NCI-H748 (cell line): ENCODE measurements around the gene ABR.
"Not testable (repeated sequence)": the region's sequence is repeated elsewhere in the genome, so short reads cannot be mapped to it uniquely, and the experiment has no call there.

Source experiments
- DNase-seq: peaks from one replicate; lab custom pipeline; 2025; ENCODE audit not compliant: unreplicated experiment; lab: John Stamatoyannopoulos, UW

Gene ABR

DNA sequence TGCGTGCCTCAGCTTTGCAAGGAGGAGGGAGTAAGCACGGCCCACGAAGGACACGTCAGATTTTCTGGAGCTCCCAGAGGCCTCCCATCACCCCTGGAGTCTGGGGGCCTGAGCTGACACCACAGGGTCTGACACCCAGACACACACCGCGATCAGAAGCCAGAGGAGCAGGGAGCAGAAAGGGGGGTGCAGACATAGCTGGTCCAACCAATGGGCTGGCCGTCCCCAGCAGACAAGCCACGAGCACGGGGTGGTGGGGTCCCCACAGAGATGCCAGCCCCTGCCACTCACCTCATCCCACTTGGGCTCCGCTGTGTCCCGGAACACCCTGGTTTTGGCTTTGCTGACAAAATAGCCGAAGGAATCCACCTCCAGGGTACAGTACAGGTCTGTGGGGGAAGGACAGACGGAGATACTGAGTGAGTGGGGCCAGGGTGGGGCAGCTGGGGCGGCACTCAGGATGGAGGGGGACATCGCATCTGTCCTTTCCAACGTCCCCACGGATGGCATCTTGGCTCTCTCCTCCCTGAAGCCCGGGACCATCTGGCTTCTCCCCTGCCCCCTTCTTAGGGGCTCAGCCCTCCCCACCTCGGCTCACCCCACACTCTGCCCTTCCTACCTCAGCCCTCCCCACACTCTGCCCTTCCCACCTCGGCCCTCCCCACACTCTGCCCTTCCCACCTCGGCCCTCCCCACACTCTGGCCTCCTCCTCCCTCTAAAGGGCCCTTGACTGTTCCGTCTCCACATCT lies 129.4 kb downstream of the ABR start:
- no peak for DNase-seq

DNA sequence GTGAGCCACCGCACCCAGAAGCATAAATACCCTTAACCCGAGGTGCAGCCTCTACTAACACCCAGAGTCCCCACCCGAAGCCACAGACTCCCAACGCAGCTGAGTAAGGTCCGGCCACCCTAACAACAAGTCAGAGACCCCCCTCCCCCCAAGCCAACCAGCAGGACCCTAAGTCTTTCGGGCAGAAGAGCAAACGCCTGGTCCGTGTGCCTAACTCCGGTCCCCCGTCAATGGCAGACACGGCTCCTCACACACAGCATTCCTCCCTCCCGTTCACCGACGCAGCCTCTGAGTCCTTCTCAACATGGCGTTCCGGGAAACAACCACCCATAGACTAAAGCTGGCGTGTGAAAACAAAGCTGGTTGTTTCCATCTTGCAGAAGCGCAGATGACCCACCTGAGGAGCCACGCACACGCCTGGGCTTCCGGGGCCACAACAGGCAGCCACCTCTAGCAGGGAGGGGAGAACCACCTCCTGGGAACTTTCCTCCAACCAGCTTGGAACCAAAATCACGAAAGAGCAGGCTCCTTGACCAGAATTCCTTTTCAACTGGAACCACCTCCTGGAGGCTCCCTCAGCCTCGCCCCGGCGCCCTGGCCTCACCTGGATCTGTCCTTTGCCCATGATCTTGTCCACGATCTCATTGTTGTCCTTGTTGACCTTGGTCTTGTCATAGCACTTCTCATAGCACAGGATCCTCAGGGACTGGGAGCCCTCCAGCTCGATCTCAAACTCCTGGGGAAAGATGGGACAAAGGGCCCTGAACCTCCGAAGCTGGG lies 130.1 kb downstream of the ABR start:
- no peak for DNase-seq

DNA sequence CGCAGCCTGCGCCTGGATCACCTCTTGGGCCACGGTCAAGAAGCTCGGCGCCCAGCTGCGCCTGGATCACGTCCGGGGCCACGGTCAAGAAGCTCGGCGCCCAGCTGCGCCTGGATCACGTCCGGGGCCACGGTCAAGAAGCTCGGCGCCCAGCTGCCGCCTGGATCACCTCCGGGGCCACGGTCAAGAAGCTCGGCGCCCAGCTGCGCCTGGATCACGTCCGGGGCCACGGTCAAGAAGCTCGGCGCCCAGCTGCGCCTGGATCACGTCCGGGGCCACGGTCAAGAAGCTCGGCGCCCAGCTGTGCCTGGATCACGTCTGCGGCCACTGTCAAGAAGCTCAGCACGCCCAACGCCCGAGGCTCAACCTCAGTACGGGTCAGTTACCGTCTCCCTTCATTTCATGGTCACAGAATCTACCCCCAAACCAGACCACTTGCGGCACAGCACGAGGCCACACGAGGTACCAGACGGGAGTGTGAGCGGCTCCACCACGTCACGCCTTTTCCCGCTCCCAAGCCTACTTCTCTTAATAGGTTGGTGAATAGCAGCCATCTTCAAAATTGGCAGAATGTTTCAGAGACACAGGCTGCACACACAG lies 131.2 kb downstream of the ABR start:
- DNase-seq = not testable (repeated sequence)

DNA sequence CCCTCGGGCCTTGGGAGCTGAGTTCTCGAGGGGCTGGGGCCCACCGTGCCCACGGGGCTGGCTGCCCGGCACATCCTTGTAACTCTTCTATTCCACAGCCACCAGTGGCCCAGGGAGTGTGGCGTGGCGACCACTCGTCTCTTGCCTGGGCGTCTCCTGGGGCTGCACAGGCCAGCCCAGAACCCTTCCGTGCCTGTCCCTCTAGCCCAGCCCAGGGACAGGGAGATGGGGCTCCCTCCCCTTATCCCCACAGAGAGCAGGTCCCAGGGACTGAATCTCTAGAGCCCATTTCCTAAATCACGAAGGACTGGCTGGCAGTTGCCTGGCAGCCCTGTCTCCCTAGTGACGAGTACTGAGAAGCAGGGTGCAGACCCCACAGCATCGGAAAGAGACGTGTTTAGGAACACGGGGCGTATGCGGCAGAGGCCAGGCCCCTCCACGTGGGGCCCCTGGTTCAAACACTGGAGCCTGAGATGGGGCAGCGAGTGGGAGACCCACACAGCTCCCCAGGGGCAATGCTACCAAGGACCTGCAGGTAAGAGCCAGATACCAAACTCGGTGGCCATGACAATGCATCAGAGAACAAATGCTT lies 131.8 kb downstream of the ABR start:
- DNase-seq = no peak

DNA sequence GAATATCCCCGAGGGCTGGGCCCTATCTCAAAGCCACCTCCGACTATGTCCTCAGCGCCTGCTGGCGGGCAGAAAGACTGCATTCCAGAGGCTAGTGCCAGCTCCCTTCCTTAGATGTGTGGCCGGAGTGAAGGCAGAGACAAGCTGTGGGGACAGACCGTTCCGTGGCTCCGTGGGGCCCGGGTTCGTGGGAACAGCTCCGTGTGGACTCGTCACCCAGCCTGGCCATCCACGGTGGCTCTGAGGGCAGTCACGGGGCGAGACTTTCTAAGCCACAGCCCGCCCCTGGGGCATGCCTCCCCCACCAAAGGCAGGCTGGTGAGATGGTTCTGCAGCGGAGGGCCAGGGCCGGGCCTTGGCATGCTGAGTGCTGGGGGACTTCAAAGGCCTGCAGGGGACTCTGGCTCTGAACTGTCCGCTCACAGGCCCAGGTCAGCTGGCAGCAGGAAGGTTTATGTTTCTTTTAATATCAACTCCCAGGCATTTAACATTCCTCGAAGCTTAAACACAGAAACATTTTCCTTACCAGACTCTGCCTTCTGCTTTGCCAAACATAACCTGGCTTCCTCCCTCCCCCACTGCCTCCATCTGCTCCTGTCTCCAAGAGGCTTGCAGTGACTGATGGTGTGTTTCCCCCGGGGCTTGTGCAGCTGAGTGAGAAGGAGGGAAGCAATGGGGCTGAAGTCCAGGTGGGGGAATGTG lies 132.5 kb downstream of the ABR start:
- no peak for DNase-seq

GRCh38 chr17:1045456-1045855 lies 134.3 kb downstream of the ABR start:
- DNase-seq = no peak

GRCh38 chr17:1044387-1045009 lies 135.3 kb downstream of the ABR start:
- not testable (repeated sequence) for DNase-seq

DNA sequence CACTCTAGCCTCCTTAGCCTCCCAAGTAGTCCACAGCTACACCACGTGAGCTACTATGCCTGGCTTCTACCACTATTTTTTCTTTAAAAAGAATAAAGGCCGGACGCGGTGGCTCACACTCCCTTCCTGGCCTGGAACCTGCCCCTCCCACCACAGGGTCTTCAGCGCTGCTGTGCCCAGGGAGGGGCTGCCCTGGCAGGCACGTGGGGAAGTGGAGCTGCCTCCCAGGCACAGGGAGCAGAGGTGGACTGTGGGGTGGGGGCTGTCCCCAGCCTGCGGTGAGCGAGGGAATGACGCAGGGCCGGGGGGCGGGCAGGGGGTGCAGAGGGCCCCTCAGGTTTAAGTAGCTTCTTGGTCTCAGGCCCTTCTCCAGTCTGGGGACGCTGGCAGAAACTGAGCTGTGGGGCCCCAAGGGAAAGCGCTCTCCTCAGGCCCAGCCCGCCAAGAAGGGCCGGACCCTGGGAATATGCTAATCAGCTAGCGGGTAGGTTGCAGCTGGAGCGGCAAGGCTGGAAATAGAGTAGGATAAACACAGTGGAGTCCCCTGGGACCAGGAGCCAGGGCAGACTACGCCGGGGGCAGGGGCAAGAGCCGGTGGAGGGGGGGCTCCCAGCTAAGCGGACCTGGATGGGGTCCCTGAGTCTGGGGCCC lies 136.1 kb downstream of the ABR start:
- DNase-seq = no peak

- DNase-seq = no peak
Measured at GRCh38 chr17:1042486-1042885, 137.3 kb downstream of the ABR start.

GRCh38 chr17:1041746-1042145 lies 138.0 kb downstream of the ABR start:
- DNase-seq = no peak

GRCh38 chr17:1040216-1040600 lies 139.6 kb downstream of the ABR start:
- no peak for DNase-seq

DNA sequence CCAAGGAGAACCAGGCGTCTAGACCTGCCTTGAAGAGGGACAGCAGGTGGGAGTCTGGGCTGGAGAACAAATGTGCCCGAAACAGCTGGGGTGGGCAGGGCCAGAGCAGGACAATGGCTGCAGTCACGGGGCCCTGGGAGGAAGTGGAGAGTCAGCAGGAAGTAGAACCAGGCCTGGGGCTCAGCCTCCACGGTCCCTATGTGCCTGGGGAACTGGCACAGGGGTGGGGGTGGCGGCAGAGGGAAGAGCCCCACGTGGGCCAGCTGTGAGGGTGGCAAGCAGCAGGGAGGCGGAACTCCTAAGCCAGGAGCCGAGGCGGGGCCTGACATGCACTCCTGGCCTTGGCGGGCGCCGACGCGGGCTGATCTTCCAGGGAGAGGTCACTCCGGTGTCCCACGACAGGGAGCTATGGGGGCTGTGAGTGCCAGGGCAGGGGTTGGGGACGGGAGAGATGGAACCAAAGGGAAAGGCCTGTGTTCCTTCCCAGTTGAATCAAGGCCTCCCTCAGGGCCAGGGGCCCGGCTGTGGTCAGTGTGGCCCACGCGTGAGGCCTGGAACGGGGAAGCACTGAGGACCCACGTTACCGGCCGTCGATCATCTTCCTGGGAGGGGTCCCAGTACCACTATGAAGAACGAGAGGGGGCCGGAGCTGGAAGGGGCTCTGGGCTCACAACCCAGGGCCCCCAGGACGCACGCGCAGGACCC lies 140.1 kb downstream of the ABR start:
- no peak for DNase-seq

DNA sequence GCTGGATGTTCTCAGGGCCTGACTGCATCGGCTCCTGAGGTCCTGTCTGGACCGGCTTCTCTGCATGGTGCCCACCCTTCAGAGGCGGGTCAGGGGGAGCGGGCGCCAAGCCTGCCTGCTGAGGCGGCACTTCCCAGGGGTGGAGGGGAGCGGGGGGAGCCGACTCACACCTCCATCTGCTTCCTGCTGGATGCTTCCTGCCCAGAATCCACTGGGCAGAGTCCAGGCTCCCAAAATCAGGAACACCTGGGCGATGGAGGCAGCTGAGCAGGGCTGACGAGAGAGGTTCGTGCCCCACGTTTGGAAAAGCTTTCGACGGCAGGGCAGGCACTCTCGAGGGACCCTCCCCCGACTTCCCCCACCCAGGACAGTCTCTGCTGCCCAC lies 140.7 kb downstream of the ABR start:
- DNase-seq = no peak

GRCh38 chr17:1038459-1039122 lies 141.2 kb downstream of the ABR start:
- no peak for DNase-seq

- no peak for DNase-seq
Measured at GRCh38 chr17:1037238-1037879, 142.4 kb downstream of the ABR start.

- no peak for DNase-seq
Measured at GRCh38 chr17:1036845-1037237, 142.9 kb downstream of the ABR start.

GRCh38 chr17:1036171-1036844 lies 143.5 kb downstream of the ABR start:
- no peak for DNase-seq

DNA sequence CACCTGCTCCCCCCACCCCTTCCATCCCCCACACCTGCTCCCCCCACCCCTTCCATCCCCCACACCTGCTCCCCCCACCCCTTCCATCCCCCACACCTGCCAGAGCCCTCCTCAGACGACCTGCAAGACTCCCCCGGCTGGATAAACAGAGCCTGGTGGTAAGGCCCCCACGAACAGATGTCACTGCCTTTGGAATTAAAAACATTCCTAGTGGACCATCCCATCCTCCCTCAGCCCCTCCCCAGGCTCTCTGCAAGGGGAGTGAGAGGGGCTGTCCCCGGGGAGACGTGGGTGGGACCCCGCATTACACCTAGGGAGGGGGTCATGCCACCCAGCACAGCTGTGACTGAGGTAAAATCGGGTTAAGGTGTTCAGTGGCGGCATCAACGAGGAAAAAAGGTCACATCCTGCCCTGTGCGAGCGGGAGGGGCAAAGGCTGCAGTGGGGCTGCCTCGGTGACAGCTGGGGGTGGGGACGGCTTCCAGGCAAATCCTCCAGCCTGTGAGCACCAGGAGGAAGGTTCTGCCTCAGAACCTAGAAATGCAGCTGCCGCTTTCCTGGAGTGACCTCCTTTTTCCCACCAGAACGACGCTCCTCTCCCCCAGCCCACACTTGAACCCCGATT lies 144.1 kb downstream of the ABR start:
- no peak for DNase-seq
